Measurements from ENCODE around the gene SLC24A3.

GRCh38 chr20:19473216-19473921, 260.9 kb downstream of the SLC24A3 start:
- TF ChIP-seq CTCF (IDR thresholded peaks at IDR 0.05), result no peak
- TF ChIP-seq POLR2A (IDR thresholded peaks at IDR 0.05), result no peak
- TF ChIP-seq POLR2AphosphoS5 (IDR thresholded peaks at IDR 0.05), result no peak
- TF ChIP-seq EP300 (IDR thresholded peaks at IDR 0.05), result no peak

Data from sigmoid colon (tissue), 4 donors.